ENCODE measurements around the gene FAT3.

FAT3 gene

DNA sequence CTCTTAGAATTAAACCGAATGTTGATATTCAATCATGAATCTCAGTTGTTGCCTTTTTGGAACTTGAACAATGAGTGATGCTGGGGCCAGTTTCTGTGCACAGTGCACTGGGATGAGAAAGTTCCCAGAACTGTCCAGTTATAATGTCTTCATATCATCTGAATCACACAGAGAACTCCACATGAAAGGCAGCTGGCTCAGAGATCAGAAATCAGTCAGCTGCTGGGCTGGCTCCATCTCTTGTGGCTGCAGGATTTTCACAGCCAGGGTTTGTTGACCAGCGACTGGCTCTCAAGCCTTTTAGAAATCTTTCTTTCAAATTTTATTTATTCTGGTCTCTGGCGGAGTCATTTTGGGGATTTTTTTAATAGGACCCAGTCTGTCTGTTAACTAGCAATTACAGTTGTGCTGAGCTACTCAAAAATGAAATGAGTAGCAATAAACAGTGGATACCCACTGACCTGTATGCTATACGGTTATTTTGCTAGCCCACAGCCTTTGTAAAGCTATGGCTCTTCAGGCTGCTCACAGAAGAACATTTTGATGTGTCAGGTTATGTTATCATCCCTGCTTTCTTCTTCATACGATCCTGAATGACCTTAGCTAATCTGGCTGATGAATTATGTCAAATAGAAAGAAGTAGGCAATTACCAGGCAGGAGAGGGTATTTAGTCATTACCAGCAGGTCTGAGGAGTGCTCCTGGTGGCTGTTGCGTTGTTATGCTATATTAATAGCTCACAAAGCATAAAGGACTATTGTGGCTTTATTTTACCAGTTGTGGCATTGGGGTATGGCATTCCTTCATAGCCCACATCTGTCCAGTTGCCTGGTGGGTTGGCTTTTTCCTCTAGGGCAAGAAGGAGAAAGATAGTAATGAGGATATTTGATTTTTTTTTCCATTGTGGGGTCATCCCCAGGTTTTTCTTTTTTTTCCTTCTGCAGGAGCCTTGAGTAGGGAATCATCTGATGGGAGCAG, 3.6 kb downstream of the FAT3 start:
- DNase-seq (ENCODE audit: low read depth): peak; percentile 21

DNA sequence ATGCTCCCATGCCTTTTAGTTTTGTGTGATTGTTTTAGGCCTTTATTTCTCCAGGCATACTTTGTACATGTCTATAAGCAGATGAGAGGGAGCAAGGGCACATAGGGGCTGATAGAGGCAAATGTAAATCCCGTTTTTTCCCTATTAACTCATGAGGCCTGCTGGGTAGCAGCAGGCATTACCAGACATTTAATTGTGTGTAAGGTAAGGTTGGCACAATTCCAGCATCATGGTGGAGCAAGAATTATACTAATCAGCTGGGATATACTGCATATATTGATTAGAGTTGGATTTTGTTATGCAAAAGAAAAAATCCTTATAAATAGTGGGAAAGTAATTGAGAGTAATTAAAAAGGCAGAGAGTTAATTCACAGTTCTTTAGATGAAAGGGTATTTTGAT, 12.2 kb downstream of the FAT3 start:
- DNase-seq (ENCODE audit: low read depth): no peak

- no peak for DNase-seq (ENCODE audit: low read depth)
These were observed 16.3 kb downstream of the FAT3 start for GRCh38 chr11:92240916-92241315.

DNA sequence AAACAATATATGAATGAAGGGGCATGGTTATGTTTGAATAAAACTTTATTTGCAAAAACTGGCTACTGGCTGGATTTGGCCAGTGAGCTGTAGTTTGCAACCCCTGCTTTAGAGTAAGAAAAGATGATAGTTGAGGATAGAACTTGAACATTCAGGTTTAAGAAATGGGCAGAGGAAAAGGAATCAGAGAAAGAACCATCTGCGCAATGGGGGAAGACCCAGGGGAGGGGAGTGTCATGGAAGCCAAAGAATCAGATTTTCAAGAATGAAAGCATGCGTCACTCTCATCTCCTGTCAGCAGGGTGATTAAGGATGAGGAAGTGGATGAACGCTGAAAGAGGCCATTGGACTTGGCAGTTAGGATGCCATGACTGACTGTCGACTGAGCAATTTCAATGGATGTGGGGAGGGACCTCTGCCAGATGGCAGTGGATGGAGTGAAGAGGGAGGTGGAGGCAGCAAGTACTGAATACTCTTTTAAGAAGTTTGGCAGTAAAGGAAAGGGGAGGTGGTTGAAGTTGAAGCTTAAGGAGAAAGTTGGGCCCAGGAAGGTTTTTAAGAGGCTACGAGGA, 21.2 kb downstream of the FAT3 start:
- DNase-seq (ENCODE audit: low read depth): no peak

- no peak for DNase-seq (ENCODE audit: low read depth)
These were observed 22.0 kb downstream of the FAT3 start for GRCh38 chr11:92246630-92247029.

GRCh38 chr11:92249156-92249753, 24.6 kb downstream of the FAT3 start:
- DNase-seq (ENCODE audit: low read depth): no peak

- peak; percentile 84 for DNase-seq (ENCODE audit: low read depth)
These were observed 27.4 kb downstream of the FAT3 start for GRCh38 chr11:92251980-92252379.

DNA sequence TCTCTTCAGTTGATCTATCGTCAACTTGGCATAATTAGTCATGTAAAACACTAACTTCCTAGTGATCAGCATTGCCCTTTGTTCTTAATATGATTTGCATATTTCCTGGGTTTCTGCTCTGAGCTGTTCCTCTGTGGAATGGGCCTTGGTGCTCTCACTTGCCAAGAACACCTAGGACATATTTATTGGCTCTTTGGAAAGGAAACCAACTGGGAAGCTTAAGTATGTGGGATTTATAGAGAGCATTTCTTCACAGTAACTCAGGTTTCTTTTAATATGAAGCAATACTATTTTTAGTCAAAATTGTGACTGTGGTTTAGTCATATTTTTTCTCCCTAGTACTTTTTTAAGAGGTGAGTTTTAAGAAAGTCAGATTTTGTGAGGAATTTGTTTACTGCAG, 28.8 kb downstream of the FAT3 start:
- DNase-seq (ENCODE audit: low read depth): peak; percentile 34

DNA sequence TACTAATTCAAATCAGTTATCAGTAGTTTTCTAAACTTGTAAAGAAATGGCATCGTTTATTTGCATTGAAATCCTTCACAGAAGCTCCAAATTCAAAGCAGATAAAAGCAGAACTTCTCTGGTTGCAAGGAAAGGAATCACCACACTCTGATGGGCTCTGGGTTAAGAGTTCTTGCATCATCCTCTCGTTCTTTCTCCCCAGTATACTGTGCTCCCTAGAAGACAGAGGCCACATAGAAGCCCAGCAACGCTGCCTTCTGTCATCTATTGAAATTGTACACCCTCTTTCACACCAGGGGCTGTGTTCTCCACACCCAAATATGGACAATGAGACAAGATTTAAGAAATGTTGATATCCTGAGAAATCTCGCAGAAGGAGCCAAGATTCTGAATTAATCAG, 29.3 kb downstream of the FAT3 start:
- DNase-seq (ENCODE audit: low read depth): peak; percentile 25

DNA sequence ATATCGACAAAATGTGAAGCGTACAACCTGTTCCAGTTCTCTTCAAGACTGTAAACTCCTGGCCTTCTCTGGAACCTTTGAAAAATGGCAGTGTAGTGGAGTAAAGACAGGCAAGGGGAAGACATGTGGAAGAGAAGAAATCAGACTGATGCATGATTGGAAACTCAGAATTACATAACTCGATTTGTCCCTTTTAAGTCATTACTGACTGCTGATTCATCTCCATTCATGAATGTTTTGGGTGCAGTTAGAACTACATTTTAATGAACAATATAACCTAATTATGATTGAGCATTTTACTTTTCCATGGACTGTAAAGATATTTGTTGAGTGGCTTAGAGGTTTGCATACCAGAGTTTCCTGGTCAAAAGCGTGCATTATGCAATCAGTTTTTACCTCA, 32.9 kb downstream of the FAT3 start:
- DNase-seq (ENCODE audit: low read depth): peak; percentile 10

DNA sequence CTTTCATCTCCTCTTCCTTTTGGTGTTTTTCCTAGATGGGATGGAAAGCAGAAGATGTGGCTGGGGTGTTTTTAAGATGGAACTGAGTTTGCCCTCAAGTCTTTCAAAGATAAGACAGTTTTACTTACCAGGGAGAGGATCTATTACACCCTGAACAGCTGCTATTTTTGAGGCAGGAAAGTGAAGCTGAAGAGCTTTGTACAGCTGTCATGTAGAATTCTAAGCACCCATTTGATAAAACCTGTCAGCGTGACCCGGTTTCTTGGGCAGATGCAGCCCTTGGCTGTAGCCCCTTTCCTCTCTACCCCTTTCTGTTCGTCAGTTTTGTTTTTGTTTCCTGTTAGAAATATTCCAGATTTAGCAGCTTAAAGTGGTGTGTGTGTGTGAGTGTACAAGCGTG, 35.2 kb downstream of the FAT3 start:
- no peak for DNase-seq (ENCODE audit: low read depth)

- DNase-seq (ENCODE audit: low read depth): no peak
These were observed 39.7 kb downstream of the FAT3 start for GRCh38 chr11:92264350-92264749.

DNA sequence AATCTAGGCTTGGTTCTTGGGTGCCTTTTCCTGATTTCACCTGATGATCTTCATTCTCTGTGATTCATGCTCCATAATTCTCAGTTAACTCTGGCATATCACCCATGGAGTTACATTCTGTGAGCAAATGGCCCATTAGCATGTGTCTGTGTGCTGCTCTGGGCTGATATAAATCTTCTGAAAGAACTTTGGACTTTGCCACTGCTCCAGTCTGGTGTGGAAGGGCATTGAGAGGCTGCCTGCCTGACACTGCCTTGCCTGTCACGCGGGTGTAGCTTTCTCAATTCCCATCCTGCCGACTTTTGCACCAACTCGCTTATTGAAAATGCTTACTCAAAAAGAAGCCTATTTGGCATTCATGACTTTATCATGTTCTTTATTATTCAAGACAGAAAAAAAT, 42.2 kb downstream of the FAT3 start:
- DNase-seq (ENCODE audit: low read depth): no peak

DNA sequence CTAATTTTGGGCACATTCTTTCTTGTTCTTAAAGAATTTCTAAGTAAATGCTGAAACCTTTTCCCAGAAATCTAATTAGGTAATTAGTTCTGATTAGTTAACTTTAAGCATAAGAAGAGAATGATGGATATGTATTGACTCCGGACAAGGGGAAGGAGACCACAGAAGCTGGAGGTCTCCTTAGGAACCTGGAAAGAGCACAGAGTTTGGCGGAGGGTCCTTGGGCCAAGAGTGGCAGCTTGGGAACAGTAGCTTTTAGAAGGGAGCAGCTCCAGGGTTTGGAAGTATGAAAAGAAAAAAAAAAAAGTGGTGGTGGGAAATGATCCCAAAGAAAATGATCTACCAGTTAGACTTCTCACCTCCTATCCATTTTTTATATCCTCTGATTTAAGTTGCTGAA, 42.7 kb downstream of the FAT3 start:
- no peak for DNase-seq (ENCODE audit: low read depth)

- peak; percentile 54 for DNase-seq (ENCODE audit: low read depth)
These were observed 43.4 kb downstream of the FAT3 start for GRCh38 chr11:92267968-92268367.

DNA sequence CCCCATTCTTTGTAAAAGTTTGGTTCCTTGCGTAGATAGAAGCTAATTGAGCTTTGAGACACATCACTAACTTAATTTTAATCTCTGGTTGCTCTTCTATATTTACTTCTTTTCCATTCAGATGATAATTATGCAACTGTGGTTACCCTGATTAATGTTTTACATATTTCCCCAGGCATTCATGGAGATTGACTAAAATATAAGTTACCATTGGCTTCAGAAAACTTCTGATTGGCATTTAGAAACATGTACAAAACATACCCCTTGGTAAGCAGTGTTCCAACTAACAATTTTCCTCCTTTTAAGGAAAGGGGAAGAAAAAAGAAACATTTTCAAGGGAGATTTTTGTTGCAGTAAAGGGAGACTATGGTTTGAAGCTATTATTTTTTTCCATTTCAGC, 43.9 kb downstream of the FAT3 start:
- DNase-seq (ENCODE audit: low read depth): peak; percentile 54

DNA sequence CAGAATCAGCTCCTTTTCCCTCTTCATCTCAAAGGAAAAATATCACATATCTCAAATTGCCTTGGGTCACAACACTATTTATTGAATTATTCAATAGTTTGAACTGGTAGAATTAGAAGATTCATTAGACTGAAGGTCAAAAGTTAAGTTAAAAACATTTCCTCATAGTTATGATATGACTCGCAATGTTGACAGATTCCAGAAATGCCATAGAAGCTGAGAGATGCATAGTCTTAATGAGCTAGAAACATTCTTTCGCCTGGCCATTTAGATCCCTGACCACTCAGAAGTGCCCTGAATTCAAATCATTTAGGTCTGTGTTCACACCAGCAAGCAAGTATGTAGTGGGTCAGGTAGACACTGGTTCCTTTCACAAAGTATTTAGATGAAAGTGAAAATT, 44.4 kb downstream of the FAT3 start:
- peak; percentile 89 for DNase-seq (ENCODE audit: low read depth)

DNA sequence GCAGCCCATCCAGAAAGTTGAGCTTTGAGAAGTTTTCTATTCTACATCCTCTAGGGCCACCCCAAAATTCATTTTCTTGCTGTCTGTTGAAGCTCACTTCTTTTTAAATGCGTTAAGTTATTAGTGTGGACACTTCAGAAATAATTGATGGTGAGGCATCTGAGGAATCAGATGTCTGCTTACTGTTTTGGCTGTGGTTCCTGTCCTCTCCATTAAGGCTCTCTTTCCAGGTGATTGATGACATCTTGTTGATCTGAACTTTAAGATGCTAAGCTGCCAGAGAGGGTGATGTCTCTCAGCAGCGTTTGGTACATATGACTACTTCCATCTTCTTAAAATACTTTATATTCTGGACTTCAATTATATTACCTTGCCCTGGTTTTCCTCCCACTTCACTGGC, 45.2 kb downstream of the FAT3 start:
- no peak for DNase-seq (ENCODE audit: low read depth)

GRCh38 chr11:92272651-92273050, 48.0 kb downstream of the FAT3 start:
- no peak for DNase-seq (ENCODE audit: low read depth)

All from EH (cell line).